Bronchial epithelial cell (primary cell): ENCODE results near the gene NKAIN2. TPM values are rescaled to one million over a fixed set of nuclear protein-coding genes. Genes with fewer than 3 reads are reported as not detected.

ENCODE experiments used
- DNase-seq: peaks from one replicate; pipeline ENCODE4 v3.0.0-alpha.2; 2010; ENCODE audit warnings: low read depth
- FAIRE-seq: peaks from 2 replicates; lab custom pipeline; 2011; peaks lifted over from hg19 to GRCh38; lab: Jason Lieb, UNC
- H3K27me3 ChIP-seq: 2 replicates; pipeline ENCODE4 v1.5.1; 2011; ENCODE audit warnings: low read length; ENCODE audit not compliant: control insufficient read depth, insufficient read depth
- H3K36me3 ChIP-seq: 2 replicates; pipeline ENCODE4 v1.5.1; 2011; ENCODE audit warnings: low read length; ENCODE audit not compliant: control insufficient read depth, insufficient read depth
- H3K4me3 ChIP-seq: 2 replicates; pipeline ENCODE4 v1.5.1; 2011; ENCODE audit warnings: mild to moderate bottlenecking, low read depth, low read length, control low read depth
- CTCF ChIP-seq: IDR thresholded peaks from 2 replicates; pipeline ENCODE4 v1.5.1; 2011; ENCODE audit warnings: mild to moderate bottlenecking, moderate library complexity, low read length, control low read depth, inconsistent platforms; ENCODE audit not compliant: insufficient read depth, severe bottlenecking
- total RNA-seq: library from RNA; depleted of rRNA; stranded (reverse); fragments of >200 nt; gene quantifications from 2 replicates; pipeline ENCODE4 v1.2.1, GENCODE V29; 2014

The NKAIN2 gene
- total RNA-seq, 1 donor from 2014 or later, result under 0.01 TPM

- Histone ChIP-seq H3K36me3 (no peaks in the 10 kb centered on the region), H3K27me3 (no peaks in the 10 kb centered on the region), H3K4me3 (no peak overlapping the region)
- DNase-seq (no peak), FAIRE-seq (no peak)
- no peak for TF ChIP-seq CTCF
These were observed 854.4 kb downstream of the NKAIN2 start for GRCh38 chr6:124658053-124658452.

- DNase-seq (peak; percentile 12), FAIRE-seq (no peak)
- TF ChIP-seq CTCF, result no peak
- Histone ChIP-seq H3K36me3 (no peaks in the 10 kb centered on the region), H3K4me3 (no peak overlapping the region), H3K27me3 (no peaks in the 10 kb centered on the region)
These were observed 855.8 kb downstream of the NKAIN2 start for GRCh38 chr6:124659427-124659826.

GRCh38 chr6:124660185-124660584 is 856.5 kb downstream of the NKAIN2 start:
- H3K36me3 ChIP-seq, result no peaks in the 10 kb centered on the region
- no peak for TF ChIP-seq CTCF
- DNase-seq (no peak), FAIRE-seq (no peak)
- H3K4me3 ChIP-seq, result no peak overlapping the region
- no peaks in the 10 kb centered on the region for H3K27me3 ChIP-seq

GRCh38 chr6:124661097-124661661 is 857.5 kb downstream of the NKAIN2 start:
- Histone ChIP-seq H3K27me3 (no peaks in the 10 kb centered on the region), H3K4me3 (no peak overlapping the region), H3K36me3 (no peaks in the 10 kb centered on the region)
- FAIRE-seq, result peak; percentile 55
- no peak for TF ChIP-seq CTCF
- DNase-seq, result no peak

GRCh38 chr6:124668028-124668427 is 864.4 kb downstream of the NKAIN2 start:
- no peak for TF ChIP-seq CTCF
- Histone ChIP-seq H3K36me3 (no peaks in the 10 kb centered on the region), H3K27me3 (no peaks in the 10 kb centered on the region), H3K4me3 (no peak overlapping the region)
- FAIRE-seq (no peak), DNase-seq (no peak)

- Histone ChIP-seq H3K27me3 (no peaks in the 10 kb centered on the region), H3K36me3 (no peaks in the 10 kb centered on the region), H3K4me3 (no peak overlapping the region)
- TF ChIP-seq CTCF, result no peak
- DNase-seq (peak; percentile 1), FAIRE-seq (no peak)
These were observed 866.2 kb downstream of the NKAIN2 start for GRCh38 chr6:124669713-124670480.
